ENCODE data around the gene EPHB6. TPM values are rescaled to one million over a fixed set of nuclear protein-coding genes. Genes with fewer than 3 reads are reported as not detected.

Gene EPHB6
- total RNA-seq, 1 experiment from 2014 or later = not detected

- no peak for DNase-seq (ENCODE audit: extremely low read depth, low read depth)
These were observed 22.5 kb upstream of the EPHB6 start for GRCh38 chr7:142832417-142832816.

- no peak for DNase-seq (ENCODE audit: extremely low read depth, low read depth)
These were observed 21.5 kb upstream of the EPHB6 start for GRCh38 chr7:142833174-142834048.

GRCh38 chr7:142835487-142835886 lies 19.4 kb upstream of the EPHB6 start:
- no peak for DNase-seq (ENCODE audit: extremely low read depth, low read depth)

- DNase-seq (ENCODE audit: extremely low read depth, low read depth) = no peak
These were observed 18.4 kb upstream of the EPHB6 start for GRCh38 chr7:142836426-142836825.

GRCh38 chr7:142838461-142839213 lies 16.2 kb upstream of the EPHB6 start:
- no peak for DNase-seq (ENCODE audit: extremely low read depth, low read depth)

- no peak for DNase-seq (ENCODE audit: extremely low read depth, low read depth)
These were observed 12.6 kb upstream of the EPHB6 start for GRCh38 chr7:142842251-142842766.

GRCh38 chr7:142847353-142847752 lies 7.5 kb upstream of the EPHB6 start:
- no peak for DNase-seq (ENCODE audit: extremely low read depth, low read depth)

- DNase-seq (ENCODE audit: extremely low read depth, low read depth) = no peak
These were observed 3.6 kb upstream of the EPHB6 start for GRCh38 chr7:142851269-142851668.

- DNase-seq (ENCODE audit: extremely low read depth, low read depth) = no peak
These were observed 3.0 kb upstream of the EPHB6 start for GRCh38 chr7:142851919-142852318.

GRCh38 chr7:142853739-142854371 lies 1.0 kb upstream of the EPHB6 start:
- peak; percentile 50 for DNase-seq (ENCODE audit: extremely low read depth, low read depth)

- no peak for DNase-seq (ENCODE audit: extremely low read depth, low read depth)
These were observed 353 bp downstream of the EPHB6 start for GRCh38 chr7:142855114-142855743.

- no peak for DNase-seq (ENCODE audit: extremely low read depth, low read depth)
These were observed 1.1 kb downstream of the EPHB6 start for GRCh38 chr7:142855756-142856564.

- DNase-seq (ENCODE audit: extremely low read depth, low read depth) = no peak
These were observed 1.8 kb downstream of the EPHB6 start for GRCh38 chr7:142856565-142857245.

- no peak for DNase-seq (ENCODE audit: extremely low read depth, low read depth)
These were observed 2.7 kb downstream of the EPHB6 start for GRCh38 chr7:142857625-142858024.

- no peak for DNase-seq (ENCODE audit: extremely low read depth, low read depth)
These were observed 4.5 kb downstream of the EPHB6 start for GRCh38 chr7:142859411-142859810.

- no peak for DNase-seq (ENCODE audit: extremely low read depth, low read depth)
These were observed 5.0 kb downstream of the EPHB6 start for GRCh38 chr7:142859829-142860228.

- DNase-seq (ENCODE audit: extremely low read depth, low read depth) = no peak
These were observed 6.1 kb downstream of the EPHB6 start for GRCh38 chr7:142860968-142861367.

- DNase-seq (ENCODE audit: extremely low read depth, low read depth) = no peak
These were observed 7.5 kb downstream of the EPHB6 start for GRCh38 chr7:142862351-142862750.

GRCh38 chr7:142862786-142863400 lies 8.0 kb downstream of the EPHB6 start:
- DNase-seq (ENCODE audit: extremely low read depth, low read depth) = no peak
